IPS-18c (cell line): ENCODE measurements around the gene ATOH7.
A peak's percentile ranks its signal among the peaks of the same experiment; 100 is the strongest.
"Not testable (repeated sequence)": the region's sequence is repeated elsewhere in the genome, so short reads cannot be mapped to it uniquely, and the experiment has no call there.

Source experiments
- H3K4me3 ChIP-seq: 2 replicates; pipeline ENCODE4 v1.7.0; 2013; ENCODE audit warnings: low read depth, mild to moderate bottlenecking, low read length, moderate library complexity; ENCODE audit not compliant: insufficient read depth
- H3K9me3 ChIP-seq: one replicate; pipeline ENCODE4 v1.6.1; 2013; ENCODE audit warnings: mild to moderate bottlenecking, low read length, moderate library complexity; ENCODE audit not compliant: control insufficient read depth, insufficient read depth

The ATOH7 gene

DNA sequence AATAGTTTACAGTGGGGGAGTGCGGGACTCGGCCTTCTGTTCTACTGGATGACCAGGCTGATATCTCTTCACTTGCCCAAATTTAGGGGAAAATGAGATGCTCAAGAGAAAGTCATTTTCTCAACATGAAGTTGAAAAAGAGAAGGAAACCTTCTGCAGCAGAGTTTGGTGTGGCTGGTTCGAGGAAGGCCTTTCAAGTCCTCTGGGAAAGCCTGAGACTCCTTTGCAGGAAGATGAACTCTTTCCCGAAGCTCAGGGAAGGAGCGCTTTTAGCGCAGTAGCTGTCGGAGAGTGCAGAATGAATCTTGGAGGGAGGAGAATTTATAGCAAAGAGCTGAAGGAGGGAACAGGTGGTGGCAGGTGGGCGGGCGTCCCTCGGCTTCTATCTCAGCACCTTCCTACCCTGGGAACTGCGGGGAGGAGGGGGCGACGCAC is at the start of gene ATOH7:
Gene ATOH7 (minus strand): TSS at position 297 of the 435 bp plus-strand sequence. CDS start 436 bp downstream, outside the sequence.
- Histone ChIP-seq H3K9me3 (no peaks in the 10 kb centered on the region), H3K4me3 (peak within 1 kb of the TSS; percentile 78)

DNA sequence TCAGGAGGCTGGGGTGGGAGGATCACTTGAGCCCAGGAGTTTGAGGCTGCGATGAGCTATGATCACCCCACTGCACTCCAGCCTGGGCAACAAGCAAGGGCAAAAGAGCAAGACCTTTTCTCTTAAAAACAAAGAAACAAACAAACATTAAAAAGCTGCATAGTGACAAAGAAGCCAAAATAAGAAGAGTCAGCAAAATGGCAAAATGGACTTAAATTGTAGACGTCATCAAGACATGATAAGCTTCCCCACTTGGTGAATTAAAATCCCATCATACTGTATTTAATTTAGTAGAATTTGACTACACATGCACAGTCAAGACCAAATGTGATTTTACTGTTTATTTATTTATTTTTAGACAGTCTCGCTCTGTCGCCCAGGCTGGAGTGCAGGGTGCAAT is 48.8 kb upstream of the ATOH7 start:
- H3K9me3 ChIP-seq = peaks cover 5% of the 10 kb centered on the region
- H3K4me3 ChIP-seq = no peak overlapping the region

DNA sequence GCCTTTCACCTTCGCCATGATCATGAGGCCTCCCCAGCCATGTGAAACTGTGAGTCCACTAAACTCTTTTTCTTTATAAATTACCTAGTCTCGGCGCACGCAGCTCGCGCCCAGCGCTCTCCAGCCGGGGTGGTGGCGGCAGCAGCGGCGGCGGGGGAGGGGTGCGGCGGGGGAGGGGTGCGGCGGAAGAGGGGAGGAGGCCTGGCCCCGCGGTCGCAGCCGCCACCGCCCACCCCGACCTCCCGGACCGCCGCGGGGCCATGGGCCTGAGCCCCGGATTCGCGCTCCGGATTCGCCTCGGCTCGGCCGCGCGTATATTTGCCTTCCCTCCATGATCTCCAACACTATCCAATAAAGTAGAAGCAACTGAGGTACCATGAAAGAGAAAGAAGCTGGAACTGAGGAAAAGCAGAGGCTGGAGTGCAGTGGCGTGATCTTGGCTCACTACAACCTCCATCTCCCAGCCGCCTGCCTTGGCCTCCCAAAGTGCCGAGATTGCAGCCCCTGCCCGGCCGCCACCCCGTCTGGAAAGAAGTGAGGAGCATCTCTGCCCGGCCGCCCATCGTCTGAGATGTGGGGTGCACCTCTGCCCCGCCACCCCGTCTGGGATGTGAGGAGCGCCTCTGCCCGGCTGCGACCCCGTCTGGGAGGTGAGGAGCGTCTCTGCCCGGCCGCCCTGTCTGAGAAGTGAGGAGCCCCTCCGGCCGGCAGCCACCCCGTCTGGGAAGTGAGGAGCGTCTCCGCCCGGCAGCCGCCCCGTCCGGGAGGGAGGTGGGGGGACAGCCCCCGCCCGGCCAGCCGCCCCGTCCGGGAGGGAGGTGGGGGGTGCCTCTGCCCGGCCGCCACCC is 47.2 kb upstream of the ATOH7 start:
- not testable (repeated sequence) for H3K4me3 ChIP-seq, H3K9me3 ChIP-seq

DNA sequence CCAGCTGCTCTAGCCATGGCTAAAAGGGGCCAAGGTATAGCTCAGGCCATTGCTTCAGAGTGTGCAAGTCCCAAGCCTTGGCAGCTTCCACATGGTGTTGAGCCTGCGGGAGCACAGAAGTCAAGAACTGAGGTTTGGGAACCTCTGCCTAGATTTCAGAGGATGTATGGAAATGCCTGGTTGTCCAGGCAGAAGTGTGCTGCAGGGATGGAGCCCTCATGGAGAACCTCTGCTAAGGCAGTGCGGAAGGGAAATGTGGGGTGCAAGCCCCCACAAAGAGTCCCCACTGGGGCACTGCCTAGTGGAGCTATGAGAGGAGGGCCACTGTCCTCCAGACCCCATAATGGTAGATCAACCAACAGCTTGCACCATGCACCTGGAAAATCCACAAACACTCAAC is 45.9 kb upstream of the ATOH7 start:
- not testable (repeated sequence) for H3K4me3 ChIP-seq, H3K9me3 ChIP-seq

DNA sequence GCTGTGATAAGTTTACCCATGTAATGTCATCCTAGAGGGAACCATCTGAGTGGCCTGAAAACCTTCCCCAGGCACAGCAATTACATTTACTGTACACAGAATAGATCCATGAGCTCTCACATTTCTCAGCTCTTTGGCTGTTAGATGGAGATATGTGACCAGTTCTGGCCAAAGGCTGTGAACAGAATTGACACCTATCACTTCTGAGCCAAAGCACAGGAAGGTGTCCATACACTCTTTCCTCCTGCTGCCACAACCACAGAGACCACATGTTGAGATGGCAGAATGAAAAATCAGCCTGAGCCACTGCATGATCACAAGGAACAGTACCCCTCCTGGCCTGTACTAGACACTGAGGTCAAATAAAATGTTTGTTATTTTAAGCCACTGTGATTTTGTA is 44.3 kb upstream of the ATOH7 start:
- no peak overlapping the region for H3K4me3 ChIP-seq
- peaks cover 5% of the 10 kb centered on the region for H3K9me3 ChIP-seq

DNA sequence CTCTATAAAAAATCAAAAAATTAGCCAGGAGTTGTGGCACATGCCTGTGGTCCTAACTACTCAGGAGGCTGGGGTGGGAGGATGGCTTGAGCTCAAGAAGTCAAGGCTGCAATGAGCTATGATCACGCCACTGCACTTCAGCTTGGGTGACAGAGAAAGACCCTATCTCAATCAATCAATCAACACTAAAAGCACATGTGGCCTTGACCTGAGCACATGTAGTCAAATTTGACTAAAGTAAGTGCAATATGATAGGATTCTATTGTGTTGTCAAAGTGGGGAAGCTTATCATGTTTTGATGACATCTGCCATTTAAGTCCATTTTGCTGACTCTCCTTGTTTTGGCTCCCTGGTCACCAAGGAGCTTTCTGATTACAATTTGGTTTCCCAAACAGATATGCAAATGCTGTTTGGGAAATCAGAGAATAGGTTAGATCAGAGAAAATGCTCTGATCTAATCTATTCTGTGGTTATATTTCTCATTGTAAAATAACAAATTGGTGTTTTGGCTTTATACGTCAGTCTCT is 43.8 kb upstream of the ATOH7 start:
- Histone ChIP-seq H3K9me3 (peaks cover 5% of the 10 kb centered on the region), H3K4me3 (no peak overlapping the region)

DNA sequence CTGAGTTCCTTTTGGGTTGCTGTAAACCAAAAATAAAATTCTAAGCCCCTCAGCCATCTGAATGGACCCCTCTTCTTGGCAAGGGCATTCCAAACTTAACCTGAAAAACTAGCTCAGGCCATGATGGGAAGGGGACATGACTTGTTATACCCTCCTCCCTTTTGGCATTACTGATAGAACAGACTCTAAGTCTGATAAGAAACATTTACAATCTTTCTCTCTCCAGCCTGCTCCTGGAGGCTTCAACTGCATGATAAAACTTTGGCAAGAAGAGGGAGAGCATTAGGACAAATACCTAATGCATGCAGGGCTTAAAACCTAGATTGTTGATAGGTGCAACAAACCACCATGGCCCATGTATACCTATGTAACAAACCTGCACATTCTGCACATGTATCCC is 40.9 kb upstream of the ATOH7 start:
- Histone ChIP-seq H3K4me3 (no peak overlapping the region), H3K9me3 (peaks cover 2% of the 10 kb centered on the region)

DNA sequence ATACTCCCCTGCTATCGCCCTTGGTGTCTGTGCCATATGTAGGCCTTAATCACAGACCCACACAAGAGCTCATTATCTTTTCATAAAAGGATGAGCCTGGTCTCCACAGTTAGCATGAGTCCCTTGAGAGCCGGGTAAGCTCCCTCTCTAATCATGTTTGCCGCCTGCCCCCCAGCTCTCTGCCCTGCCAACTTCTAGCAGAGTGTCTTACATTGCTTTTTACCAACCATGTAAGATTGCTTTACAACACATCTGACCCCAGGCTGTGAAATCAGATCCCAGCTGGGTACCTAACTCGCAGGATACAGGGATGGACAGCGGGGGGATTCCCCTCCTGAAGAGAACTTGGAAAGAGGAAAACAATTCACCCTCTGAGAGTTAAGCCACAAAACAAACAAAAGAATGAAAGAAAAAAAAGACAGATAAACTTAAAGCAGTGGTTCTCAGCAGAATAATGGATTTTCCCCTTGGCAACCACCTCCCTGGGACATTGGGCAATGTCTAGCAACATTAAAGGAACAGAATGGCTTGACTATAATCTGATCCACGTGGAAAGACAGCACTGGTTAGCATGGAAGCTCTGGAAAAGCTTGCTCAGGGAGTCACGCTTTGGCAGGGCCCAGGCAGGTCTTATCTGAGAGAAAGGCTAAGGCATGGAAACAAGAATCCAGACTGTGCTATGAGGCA is 39.4 kb upstream of the ATOH7 start:
- no peaks in the 10 kb centered on the region for H3K9me3 ChIP-seq
- no peak overlapping the region for H3K4me3 ChIP-seq

DNA sequence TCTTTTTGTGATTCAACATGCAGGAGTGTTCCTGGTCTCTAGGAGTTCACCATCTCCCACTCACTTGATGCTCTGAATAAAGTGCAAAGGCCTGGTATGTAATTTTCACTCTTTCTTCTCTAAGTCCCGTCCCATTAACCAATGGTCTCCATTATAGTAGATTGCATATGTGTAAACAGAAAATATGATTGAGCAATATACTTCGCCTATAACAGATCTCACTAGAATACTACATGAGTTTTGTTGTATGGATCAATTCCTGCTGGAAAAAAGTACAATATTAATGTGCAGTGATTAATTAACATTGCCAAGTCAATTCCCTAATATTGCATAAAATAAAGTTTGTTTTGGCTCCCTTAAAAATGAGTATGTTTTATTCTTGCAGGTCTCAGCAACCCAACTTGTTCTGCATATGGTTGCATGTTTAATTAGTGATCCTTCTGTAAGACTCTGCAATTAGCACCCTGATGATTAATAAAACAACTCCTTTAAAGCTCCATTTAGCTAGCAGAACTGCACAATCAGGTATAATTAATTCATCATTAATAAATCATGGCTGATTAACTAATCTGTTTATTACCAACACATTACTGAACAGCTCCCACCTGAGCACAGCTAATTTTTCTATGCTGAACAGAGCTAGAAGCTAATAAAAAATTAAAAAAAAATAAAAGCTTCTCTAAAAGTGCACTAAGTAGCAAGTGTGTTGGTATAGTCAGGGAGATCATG is 37.8 kb upstream of the ATOH7 start:
- no peak overlapping the region for H3K4me3 ChIP-seq
- H3K9me3 ChIP-seq = peaks cover 2% of the 10 kb centered on the region

DNA sequence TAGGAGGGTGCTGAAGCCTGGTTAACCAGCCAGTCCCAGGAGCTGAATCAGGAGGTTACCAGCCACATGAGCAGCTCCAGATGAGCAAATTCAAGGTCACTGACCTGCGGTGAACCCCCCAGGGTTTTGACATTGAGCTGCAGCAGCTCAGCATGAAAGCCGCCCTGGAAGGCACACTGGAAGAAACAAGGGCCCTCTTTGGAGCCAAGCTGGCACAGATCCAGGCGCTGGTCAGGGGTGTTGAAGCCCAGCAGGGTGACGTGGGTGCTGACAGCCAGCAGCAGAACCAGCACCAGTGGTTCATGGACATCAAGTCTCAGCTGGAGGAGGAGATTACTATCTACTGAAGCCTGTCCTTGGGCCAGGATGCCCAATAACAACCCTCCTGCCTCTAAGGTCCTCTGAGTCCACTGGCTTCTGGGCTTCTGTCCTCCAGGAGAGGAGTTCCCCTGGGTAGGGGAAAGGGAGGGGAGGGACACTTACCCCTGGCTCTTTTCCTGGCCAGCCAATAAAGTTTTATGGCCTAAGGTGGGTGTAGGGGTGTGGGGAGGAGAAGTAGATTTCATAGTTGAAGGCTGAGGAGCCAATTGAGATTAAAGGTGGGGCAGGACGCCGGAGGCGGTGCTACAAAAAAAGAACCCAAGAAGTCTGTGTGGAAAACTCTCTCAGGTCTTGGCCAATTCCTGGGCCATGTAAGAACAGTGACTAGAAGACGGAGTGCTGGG is 29.4 kb upstream of the ATOH7 start:
- Histone ChIP-seq H3K9me3 (peaks cover 2% of the 10 kb centered on the region), H3K4me3 (no peak overlapping the region)

DNA sequence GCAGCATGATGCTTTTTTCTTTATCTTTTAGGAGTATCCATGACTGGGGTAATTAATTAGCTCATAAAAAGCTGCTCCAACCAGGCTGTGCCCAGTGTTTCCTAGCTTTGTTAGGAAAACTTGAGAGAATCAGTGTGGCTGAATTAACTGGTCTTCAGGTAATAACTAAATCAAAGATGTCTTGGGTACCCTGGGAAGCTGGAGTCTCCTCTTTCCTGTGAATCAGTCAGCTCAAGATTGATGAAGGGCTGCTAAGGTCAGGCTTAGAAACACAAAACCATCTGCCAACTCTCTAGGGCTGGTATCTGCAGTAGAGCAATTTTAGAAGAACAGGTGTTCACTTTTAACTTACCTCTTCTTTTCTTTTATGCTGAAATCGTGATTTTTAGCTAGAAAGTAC is 21.4 kb upstream of the ATOH7 start:
- Histone ChIP-seq H3K9me3 (no peaks in the 10 kb centered on the region), H3K4me3 (no peak overlapping the region)

DNA sequence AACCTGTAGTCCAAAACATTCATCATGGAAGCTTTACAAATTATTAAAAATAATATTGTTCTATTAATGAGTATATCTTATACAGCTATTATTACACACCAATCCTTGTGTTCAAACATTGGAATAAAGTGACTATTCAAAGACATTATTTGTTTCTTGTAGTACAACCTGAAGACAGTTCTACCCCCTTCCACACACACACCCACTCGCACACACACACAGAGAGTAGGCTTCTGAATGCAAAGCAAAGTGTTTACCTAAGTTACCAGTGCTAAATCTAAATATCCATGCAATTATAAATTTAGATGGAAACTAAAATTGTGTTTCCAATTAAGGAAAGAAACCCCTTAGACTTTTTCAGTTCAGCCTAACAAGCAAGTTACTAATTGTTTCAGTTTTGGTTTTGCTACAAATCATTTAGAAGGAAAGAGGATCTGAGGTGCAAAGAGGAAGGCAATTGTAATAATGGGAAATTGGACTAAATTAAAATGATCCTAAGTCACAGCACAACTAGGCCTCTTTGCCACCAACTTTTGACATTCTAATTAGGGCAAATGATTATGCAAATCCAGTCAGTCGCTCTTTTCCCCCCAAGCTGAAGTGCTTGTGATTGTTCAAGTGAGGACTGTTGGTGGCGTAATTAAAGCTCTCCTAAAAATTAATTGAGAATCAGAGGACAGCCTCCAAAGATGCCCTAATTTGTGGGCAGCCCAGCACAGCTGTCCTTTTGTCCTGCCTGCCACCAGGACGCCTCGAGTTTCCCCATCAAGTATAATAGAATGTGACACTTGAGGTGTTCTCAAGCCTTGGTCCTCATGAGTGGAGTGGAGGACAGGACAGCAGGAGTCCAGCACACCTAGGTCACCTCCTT is 19.9 kb upstream of the ATOH7 start:
- Histone ChIP-seq H3K9me3 (no peaks in the 10 kb centered on the region), H3K4me3 (no peak overlapping the region)

DNA sequence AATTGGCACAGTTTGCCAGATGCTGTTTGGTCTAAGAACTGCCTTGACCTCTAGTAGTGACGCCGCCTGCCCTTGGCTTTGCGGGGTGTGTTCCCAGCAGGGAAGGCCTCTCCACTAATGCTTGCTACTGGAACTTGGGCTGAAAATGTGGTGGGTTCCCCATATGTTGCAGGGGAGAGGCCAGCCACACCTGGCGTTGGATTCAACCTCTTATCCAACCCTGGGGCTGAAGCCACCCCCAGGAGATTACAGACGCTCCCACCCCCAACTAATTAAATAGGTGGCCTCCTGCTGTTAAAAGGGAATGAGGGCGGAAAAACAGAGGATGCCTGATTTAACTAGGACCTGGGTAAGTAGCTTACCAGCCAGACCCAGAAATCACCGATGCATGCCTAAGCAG is 19.2 kb upstream of the ATOH7 start:
- Histone ChIP-seq H3K9me3 (no peaks in the 10 kb centered on the region), H3K4me3 (no peak overlapping the region)

DNA sequence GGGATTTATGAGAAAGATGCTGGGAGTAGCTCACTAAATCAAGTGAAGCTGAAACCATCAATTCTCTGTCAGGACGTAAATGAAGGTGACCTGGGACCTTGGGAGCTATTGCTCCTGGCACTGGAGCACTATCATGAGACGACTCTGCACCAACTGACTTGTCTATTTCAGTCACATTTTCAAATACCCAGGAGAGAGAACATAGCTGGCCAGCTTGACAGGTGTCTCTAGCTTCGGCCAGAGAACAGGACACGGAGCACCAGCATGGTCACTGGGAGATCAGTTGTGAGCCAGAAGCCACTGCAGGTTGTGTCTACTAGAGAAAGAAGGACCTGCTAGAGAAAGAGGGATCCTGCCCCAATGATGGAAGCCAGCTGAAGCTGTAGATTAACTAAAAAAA is 17.4 kb upstream of the ATOH7 start:
- Histone ChIP-seq H3K4me3 (no peak overlapping the region), H3K9me3 (no peaks in the 10 kb centered on the region)

DNA sequence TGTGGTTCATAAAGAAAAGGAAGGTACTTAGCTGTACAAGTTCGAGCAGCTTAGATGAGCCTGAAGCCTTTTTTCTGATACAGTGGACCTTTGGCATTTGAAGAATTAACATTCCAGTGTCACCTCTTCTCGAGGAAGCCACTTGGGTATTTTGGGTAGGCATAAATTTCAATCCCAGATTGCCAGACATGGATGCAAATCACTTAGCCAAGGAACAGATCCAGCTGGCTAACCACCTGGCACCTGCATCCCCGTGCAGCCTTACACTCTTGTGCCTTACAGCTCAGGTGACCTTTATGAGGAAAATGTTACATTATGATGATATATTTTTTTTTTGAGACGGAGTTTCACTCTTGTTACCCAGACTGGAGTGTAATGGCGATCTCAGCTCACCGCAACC is 16.0 kb upstream of the ATOH7 start:
- Histone ChIP-seq H3K9me3 (no peaks in the 10 kb centered on the region), H3K4me3 (no peak overlapping the region)

DNA sequence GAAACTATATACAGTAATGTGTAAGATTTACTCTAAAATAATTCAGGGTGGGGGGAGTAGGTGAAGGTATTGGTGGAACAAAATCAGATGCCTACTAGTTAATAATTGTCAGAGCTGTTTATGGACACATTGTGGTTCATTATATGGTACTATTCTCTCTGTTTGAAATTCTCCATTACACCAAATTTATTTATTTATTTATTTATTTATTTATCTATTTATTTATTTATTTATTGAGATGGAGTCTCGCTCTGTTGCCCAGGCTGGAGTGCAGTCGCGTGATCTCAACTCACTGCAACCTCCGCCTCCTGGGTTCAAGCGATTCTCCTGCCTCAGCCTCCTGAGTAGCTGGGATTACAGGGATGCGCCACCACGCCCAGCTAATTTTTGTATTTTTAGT is 14.5 kb upstream of the ATOH7 start:
- H3K4me3 ChIP-seq, H3K9me3 ChIP-seq: not testable (repeated sequence)
